ENCODE measurements around the gene GNG13. TPM values are rescaled to one million over a fixed set of nuclear protein-coding genes. Genes with fewer than 3 reads are reported as not detected.
"Not testable (repeated sequence)": the region's sequence is repeated elsewhere in the genome, so short reads cannot be mapped to it uniquely, and the experiment has no call there.

GNG13 gene, protein sequence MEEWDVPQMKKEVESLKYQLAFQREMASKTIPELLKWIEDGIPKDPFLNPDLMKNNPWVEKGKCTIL
- total RNA-seq = not detected in 2 replicates

DNA sequence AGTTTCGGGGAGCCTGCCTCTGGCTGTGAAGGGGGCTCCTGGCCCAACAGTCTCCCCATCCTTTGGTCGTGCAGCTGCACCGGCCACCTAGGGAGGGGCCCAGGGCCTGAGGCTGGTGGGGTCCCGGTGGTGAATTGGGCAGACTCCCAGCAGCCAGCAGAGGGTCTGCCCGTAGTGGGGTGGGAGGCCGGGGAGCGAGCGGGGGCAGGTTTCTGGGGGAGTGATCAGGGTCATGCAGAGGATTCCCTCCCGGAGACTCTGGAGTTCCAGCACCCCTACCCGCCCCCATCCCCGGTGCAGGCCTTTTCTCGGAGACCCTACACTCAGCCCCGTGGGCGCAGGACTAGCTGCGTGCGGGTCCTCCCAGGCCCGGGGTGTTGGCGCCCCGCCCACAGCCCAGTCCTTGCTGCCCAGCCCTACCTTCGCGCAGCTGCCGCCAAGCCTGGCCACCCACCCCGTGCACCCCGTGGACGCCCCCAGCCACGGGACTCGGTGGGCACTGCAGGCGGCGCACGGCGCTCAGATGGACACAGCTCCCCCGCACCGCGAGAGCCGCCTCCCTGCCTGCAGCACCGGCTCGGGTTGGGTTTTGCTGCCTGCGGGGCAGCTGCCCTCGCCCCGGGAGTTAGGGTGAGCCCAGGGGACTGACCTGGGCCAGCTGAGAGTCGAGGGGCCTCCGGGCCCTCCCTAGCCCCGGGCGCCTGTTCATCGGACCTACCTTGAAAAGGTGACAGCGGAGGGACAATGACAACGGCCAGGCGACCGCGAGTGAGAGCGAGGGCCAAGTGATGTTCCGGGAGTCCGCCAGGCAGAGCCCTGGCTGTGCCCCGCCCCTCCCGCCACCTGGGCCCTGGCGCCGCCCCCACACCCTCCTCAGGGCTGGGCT, at the start of gene GNG13:
Gene GNG13 (minus strand): TSS at position 787 of the 886 bp plus-strand sequence. CDS start 1,657 bp downstream, outside the sequence.
- no peak for DNase-seq

DNA sequence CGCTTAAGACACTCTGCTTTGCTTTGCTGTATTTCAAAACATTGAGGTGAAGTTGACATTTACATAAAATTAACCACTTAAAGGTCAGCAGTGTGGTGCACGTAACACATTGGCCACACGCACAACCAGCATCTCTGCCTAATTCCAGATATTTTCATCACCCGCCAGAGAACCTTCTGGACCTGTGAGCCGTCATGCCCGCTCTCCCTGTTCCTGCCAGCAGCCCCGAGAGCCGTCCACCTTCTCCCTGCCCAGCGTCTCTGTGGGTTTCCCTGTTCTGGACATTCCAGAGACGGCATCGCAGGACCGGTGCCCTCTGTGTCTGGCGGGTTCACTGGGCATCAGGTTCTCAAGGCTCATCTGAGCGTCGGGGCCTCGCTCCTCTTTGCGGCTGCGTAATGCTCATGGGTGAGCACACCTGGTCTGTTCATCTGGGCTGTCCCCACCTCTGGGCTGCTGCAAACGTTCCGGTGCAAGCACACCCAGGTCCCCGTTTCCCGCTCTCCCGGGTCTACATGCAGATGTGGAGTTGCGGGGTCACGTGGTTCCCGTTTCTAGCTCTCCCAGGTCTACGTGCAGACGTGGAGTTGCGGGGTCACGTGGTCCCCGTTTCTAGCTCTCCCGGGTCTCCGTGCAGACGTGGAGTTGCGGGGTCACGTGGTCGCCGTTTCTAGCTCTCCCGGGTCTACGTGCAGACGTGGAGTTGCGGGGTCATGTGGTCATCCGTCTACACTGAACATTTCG, 48.1 kb upstream of the GNG13 start:
- DNase-seq = no peak

DNA sequence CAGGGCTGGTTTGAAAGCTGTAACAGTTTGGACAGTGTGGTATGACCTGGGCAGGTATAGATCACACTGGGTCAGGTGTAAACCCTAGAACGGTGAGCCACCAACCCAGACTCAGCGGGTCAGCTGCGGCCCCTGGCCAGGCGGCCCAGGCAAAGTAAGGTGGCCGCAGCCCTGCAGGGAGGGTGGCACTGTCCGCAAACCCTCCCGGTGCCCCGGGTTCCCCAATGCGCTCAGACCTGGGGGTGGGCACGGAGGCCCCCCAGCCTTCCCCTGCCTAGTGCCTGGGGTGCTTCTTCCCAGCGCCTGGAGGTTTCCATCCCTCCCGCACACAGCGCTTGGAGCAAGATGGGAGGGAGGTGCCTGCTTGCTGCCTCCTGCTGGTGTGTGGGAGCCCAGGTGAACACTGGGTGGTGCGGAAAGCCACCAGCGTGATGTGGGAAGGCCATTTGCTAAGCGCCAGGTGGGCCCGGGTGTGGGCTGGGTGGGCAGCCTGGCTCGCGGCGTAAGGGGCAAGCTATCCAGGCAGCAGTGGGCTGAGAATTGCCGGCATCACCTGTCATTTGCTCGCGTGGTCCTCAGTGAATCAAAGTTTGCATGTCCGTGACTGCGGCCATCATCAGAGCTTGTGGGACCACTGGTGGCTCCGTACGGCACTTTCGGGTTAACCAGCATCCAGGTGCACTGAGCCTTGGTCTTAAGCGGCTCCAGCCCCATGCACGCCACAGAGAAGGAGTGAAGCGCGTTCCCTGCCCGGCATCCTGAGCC, 47.3 kb upstream of the GNG13 start:
- DNase-seq = no peak

DNA sequence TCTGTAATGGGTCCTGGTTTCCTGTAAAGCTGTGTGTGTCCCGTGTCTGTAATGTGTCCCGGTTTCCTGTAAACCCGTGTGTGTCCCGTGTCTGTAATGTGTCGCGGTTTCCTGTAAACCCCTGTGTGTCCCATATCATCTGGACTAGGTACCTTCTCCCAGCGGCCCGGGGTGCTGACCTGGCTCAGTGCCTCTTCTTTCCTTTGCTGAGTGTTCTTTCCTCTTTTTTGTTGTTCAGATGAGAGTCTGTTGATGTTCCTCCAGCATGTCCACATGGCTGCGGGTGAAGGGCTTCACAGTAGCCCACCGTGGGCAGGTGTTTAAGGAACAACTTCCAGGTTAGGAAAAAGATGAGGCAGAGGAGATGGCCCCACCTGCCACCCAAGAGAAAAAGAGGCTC, 46.6 kb upstream of the GNG13 start:
- no peak for DNase-seq

DNA sequence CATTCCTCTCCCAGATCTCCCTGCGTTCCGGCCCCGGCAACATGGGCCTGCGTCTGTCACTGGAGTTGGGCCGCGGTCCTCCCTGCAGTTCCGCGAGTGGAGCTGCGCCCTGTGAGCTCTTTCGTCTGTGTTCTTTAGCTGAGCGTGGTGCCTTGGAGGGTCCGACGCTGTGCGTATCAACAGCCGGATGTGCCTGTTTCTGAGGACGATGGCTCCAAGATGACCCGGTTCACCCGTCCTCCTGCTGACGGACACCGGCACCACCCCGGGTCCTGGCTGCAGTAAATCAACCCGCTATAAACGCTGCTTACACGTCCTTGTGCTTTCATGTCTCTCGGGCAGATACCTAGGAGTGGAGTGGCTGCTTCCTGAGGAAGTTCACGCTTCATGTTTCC, 44.8 kb upstream of the GNG13 start:
- DNase-seq = no peak

DNA sequence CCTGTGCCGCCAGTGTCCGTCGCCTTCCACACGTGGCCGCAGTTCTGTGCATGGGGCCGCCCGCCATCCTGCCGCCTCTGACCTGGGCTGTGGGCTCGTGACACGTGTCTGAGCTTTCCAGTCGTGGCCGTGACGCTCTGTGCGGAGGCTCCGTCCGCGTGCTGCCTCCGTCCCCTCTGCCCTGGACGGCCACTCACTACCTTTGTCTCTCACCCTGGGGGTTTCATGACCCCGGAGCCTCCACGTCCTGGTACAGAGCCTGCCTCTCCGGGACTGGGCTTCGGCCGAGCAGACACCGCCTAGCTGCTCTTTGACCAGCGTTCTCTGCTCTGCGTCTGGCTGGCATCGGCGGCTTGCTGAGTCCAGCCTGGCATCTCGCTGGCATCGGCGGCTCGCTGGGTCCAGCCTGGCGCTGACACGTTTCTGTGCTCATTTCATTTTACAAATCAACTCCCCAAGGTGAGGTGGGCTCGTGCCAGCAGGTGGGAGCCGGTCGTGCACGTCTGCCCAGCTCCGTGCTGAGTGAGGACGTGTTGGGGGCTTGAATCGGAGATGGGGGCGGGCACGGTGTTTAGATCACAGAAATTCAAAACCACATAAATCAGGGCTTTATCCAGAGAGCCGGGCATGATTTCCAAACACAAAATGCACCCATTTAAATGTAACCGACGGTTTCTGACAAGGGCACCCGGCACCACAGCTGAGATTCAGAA, 44.3 kb upstream of the GNG13 start:
- DNase-seq = no peak

DNA sequence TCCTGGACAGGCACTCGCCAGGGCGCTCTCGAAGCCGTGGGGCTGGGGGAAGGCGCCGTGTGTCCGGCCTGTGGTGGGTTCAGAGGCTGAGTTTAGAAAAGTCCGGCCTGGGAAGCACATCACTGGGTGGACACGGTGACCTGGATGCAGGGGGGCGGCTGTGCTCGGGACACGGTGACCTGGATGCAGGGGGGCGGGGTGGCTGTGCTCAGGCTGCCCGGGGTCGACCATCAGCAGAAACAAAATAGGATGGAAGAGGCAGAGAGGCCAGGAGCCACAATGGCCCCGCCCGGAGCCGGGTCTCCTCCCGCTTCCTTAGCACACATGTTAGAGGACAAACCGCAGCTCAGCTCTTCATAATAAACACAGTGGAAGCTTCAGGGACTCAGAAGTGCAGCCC, 43.2 kb upstream of the GNG13 start:
- no peak for DNase-seq

DNA sequence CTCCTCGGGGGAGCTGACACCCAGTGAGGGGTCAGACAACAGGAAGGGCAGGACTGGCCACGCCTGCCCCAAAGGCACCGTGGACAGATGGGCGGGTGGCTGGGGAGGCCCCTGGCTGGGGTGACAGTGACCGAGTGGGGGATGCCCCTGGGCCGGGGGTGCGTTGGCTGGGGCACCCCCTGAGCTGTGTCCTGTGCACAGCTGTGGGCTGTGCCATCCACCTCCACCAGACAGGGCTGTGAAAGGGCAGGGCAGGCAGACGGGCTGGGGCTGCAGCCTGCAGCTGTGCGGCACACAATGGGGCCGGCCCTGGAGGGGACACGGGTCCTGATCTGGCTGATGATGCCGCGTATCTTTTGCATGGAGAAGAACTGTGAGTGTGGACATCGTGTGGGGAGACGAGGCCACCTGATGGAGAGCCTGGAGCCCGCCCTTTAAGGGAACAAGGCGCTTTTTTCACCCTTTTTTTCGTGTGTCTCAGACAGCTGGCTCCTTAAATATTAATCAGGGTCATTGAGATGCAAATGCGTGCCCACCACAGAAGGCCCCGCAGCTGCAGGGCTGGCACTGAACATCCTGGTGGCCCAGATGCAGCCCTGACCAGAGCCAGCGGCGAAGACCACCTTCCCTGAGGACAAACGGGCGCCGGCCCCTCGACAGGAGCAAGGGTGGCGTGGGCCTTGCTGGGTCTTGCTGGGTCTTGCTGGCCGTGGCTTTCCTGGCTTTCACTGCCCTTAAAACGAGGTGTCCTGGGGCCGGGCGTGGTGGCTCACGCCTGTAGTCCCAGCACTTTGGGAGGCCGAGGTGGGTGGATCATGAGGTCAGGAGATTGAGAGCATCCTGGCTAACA, 42.4 kb upstream of the GNG13 start:
- no peak for DNase-seq

DNA sequence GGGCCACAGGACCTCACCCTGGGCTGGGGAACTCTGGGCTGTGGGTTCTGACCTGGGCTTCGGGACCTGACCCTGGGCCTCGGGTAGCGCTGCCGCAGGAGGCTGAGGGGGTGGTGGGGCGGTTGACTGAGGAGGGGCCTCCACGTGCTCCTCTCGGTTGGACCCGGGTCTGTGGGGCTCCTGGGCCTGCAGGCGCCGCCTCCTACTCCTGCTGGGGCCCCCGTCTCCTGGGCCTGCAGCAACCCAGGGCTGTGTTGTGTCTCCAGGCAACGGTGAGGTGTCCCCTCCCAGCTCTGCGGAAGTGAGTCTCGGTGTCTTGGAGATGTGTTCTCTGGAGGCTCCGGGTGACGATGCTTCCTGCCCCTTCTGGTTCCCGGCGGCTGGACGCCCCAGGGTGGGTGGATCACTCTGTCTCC, 41.5 kb upstream of the GNG13 start:
- peak; percentile 68 for DNase-seq

DNA sequence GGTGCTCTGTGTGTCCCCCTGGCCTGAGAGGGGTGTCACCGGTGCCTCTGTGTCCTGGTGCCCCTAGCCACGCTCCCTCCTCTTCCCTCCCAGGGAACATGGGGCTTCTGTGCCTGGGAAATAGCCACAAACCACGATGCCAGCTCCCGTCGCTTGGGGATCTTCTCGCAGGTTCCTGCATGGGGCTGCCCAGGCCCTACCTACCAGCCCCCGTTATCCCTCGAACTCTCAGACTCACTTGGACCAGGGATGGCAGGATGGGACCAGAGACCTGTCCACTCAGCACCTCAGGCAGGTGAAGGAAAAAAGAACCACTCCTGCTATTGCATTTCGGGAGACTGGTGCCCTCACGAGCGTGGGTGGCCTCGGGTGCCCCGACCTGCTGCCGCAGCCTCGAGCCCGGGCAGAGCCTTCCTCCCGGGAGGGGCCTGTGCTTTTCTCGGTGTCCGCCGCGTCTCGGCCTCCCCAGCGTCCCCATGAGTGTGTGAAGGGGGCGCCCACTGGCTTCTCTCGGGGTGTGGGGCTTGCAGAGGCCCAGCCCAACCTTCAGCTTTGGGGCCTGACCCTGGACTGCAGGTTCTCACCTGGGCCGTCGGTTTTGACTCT, 41.0 kb upstream of the GNG13 start:
- DNase-seq = no peak

DNA sequence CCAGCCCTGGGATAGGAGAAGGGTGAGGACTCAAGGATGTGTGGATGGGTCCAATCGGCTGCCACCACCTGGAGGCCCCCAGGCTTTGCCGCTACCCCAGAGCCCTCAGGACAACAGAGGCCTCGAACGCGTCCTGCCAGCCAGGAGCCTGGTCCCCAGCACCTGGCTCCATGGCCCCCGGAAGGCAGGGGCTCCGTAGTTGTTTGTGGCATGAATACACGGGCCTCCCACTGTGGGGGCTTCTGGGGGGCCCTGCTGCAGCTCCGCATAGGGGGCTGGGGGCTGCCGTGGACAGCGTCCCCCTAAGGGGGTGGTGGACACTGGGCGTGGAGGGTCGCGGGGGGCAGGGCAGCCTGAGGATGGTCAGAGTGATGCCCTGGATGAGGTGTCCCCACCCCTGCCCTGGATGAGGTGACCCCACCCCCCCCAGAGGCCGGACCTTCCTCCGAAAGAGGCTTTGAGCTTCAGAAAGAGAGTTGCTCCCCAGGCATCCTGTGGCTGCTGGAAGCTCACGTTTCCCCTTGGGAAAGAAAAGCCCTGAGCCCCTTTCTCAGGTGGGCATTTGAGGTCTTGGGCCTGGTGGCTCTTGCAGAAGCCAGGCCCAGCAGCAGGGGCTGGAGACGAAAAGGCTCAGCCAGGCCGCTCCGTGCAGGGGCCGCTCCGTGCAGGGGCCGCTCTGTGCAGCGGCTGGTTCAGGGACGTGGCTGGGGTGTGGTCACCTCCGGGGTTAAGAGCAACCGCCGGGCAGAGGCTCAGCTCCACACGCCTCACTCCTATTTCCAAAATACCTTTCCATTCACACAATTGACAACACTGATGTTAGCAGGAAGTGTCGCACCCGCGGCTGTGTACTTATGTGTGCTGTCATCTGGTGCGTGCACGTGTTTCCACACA, 40.3 kb upstream of the GNG13 start:
- DNase-seq = no peak

DNA sequence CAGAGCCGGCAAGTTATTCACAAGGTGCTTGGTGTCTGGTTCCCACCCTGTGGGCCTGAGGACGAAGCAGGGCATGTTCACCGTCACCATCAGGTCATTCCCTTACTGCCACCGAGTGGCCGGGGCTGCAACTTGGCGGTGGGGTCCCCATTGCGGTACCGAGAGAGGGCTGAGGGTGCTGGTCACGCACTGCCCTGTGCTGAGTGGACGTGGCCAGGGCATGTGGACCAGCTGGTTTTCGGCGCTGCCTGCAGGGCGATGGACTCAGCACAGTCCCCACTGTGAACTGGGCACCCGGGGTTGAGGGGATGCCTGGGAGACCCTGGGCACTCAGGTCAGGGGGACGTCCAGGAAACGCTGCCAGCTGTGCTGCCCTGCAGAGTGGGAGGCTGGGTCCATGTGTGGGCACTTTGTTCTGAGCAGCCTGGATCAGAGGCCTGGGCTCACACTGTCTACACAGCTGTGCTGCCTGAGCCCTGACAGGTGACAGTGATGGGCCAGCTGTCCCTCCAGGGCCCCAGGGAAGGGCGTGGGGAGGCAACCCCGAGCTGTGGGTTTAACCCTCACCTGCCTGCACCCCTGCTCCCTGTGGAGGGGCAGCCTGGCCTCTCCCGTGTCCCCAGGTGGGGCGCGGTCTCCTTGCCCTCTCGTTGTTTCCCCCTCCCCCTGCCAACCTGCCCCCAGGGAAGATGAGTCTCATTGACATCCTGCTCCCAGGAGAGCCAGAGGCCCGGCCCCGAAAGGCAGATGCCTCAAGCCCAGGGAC, 39.3 kb upstream of the GNG13 start:
- DNase-seq = no peak

DNA sequence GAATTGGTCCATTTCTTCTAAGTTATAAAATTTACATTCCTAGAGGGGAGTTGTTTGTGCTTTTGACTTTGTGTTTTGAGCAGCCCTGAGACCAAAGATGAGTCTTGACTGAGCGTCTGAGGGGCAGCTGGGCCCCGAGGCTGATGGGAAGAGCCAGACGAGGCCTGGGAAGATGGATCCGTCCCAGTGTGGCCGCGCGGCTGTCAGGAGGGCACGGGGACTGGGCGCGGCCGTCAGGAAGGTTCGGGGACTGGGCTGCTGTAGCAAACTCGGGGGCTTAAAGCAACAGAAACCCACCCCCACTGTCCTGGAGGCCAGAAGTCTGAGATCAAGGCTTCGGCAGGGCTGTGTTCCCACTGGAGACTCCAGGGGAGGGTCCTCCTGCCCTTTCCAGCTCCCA, 38.2 kb upstream of the GNG13 start:
- DNase-seq = no peak

DNA sequence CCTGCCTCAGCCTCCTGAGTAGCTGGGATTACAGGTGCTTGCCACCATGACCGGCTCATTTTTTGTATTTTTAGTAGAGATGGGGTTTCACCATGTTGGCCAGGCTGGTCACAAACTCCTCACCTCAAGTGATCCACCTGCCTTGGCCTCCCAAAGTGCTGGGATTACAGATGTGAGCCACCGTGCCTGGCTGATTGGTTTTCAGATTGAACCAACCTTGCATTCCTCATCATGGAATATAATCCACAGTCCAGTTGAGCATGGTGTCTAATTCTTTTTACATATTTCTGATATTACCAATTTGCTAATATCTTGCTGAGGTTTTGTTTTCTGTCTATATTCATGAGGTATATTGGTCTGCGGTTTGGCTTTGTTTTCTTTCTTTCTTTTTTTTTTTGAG, 36.3 kb upstream of the GNG13 start:
- DNase-seq = not testable (repeated sequence)

DNA sequence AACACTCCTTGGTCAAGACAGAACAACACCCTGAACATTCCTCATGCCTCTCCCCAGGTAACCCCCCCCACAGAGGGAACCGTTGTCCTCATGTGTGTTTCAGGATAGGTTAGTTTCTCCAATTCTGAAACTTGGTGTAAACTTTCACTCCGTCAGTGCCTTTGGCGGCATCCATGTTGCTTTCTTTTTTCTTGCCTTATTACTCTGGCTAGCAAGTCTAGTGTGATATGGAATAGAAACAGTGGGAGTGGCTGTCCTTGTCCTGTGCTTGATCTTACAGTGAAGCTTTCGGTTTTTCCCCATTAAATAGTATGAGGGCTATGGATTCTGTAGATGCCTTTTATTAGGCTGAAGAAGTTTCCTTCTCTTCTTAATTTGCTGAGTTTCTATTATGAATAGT, 35.7 kb upstream of the GNG13 start:
- no peak for DNase-seq

DNA sequence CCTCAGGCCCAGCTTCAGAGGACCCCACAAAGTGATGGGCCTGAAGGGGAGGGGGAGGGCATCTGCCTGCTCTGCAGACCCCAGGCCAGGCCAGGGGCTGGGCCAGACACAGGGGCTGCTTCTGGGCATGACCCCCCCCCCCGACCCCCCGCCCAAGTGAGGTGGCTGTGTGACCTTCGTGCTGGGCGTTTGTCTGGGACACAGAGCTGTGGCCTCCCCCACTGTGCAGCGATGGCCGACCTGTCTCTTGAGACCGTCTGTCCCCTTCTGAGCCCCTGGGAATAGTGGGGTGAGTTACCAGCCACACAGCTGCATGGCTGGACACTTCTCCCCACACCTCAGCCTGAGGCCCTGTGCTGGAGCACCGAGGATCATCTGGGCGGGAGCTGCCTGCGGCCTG, 34.8 kb upstream of the GNG13 start:
- DNase-seq = no peak

DNA sequence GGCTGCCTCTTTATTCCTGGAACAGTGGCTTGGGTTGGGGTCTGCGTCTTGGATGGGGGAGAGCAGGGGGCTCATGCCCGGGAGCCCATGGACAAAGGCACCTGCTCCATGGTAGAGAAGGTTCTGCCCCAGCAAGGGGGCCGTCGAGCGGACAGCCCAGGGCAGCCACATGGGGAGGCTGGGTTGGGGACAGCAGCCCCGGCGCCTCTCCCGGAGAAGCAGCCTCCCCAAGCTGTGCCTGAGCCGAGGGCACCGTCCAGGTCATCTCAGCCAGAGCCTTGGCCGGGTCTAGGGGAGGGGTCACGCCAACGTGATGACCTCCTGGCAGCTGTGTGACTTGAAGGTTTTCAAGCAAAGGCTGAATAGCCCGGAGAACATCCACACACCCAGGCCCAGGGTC, 32.9 kb upstream of the GNG13 start:
- no peak for DNase-seq

DNA sequence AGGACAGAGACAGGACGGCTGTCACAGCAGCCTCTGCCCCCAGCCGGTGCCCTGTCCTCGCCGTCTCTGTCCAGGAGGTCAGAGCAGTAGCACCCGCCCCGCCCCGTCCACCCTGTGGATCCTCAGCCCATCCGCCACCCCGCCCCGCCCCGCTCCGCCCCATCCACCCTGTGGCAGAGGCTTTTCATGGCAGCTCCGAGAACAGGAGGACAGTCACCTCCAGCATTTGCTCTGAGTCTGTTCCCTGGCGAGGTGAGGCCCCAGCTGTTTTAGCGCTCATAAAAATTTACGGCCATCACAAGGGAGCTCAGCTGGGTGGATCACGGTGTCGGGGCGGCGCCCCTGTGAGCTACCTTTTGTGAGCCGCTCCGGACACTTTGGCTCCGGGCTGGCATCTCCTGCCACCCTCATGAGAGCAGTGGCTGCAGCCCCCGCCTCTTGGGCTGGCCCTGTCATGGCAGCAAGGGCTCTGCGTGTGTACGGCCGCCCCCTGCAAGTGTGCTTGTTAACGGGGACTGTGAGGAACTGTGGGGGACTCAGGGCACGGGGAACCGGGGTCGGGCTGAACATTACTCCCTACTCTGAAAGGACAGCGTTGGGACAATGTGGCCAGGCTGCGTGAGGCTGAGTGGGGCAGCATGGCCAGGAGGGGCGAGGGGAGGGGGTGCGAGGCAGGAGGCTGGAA, 32.3 kb upstream of the GNG13 start:
- DNase-seq = no peak

All from dermis blood vessel endothelial cell (primary cell).